Uterus (tissue), 2 donors: ENCODE results near the gene SIT1.
"Not testable (repeated sequence)": the region's sequence is repeated elsewhere in the genome, so short reads cannot be mapped to it uniquely, and the experiment has no call there.

Experiments
- CTCF ChIP-seq, 4 experiments: fragments of 200-600 bp in 2 of 4; fragments of 450-650 bp in 2 of 4; sonication (generic) in 2 of 4; IDR thresholded peaks; one replicate each; pipeline ENCODE4 v1.5.1; 2016 to 2019; ENCODE audit warnings: antibody characterized with exemption in 4 of 4, mild to moderate bottlenecking in 2 of 4, moderate library complexity in 1 of 4
- POLR2A ChIP-seq, 2 donors: fragments of 450-650 bp; IDR thresholded peaks; one replicate each; pipeline ENCODE4 v1.6.1; 2016; ENCODE audit warnings: antibody characterized with exemption in 2 of 2, mild to moderate bottlenecking in 1 of 2, moderate library complexity in 1 of 2

GRCh38 chr9:35639225-35639624 lies 11.5 kb downstream of the SIT1 start:
- TF ChIP-seq CTCF, POLR2A (IDR thresholded peaks at IDR 0.05): not testable (repeated sequence)
